Keratinocyte (primary cell): ENCODE data around the gene ERMP1. TPM values are rescaled to one million over a fixed set of nuclear protein-coding genes. Genes with fewer than 3 reads are reported as not detected.

ENCODE experiments used
- DNase-seq: peaks from one replicate; pipeline ENCODE4 v3.0.0-alpha.2; 2011; ENCODE audit warnings: low read depth, missing footprints, low spot score
- FAIRE-seq: peaks from 2 replicates; lab custom pipeline; 2011; peaks lifted over from hg19 to GRCh38; lab: Jason Lieb, UNC
- H2AFZ ChIP-seq: 2 replicates; pipeline ENCODE4 v1.6.0; 2012; ENCODE audit warnings: low read length, control low read depth, inconsistent platforms; ENCODE audit not compliant: control insufficient read depth
- H3K27ac ChIP-seq: 2 replicates; pipeline ENCODE4 v1.5.1; 2011; ENCODE audit warnings: low read length; ENCODE audit not compliant: control insufficient read depth, insufficient read depth
- H3K27me3 ChIP-seq: 3 replicates; pipeline ENCODE4 v1.6.0; 2011; ENCODE audit warnings: low read length; ENCODE audit not compliant: control insufficient read depth, insufficient read depth; ENCODE audit errors: extremely low read depth
- H3K36me3 ChIP-seq, 2 experiments: 2 replicates in 1 of 2; 3 replicates in 1 of 2; pipeline ENCODE4 v1.5.1; 2011; ENCODE audit warnings: low read length in 2 of 2, mild to moderate bottlenecking in 1 of 2; ENCODE audit not compliant: control insufficient read depth in 2 of 2, insufficient read depth in 2 of 2; ENCODE audit errors: extremely low read depth in 1 of 2
- H3K4me1 ChIP-seq: 3 replicates; pipeline ENCODE4 v1.5.1; 2011; ENCODE audit warnings: low read length; ENCODE audit not compliant: control insufficient read depth, insufficient read depth; ENCODE audit errors: extremely low read depth
- H3K4me2 ChIP-seq: 3 replicates; pipeline ENCODE4 v1.6.0; 2011; ENCODE audit warnings: low read depth, low read length; ENCODE audit not compliant: control insufficient read depth, insufficient read depth; ENCODE audit errors: extremely low read depth
- H3K4me3 ChIP-seq, 3 experiments: fragments of 200-600 bp in 1 of 3; sonication (generic) in 1 of 3; 2 replicates in 2 of 3; 3 replicates in 1 of 3; pipeline ENCODE4 v1.5.1; 2011 to 2016; ENCODE audit warnings: low read length in 3 of 3, mild to moderate bottlenecking in 3 of 3, control low read depth in 2 of 3, inconsistent platforms in 1 of 3, low read depth in 1 of 3, mixed read lengths in 1 of 3, mixed run types in 1 of 3, moderate library complexity in 1 of 3; ENCODE audit not compliant: control insufficient read depth in 2 of 3, insufficient read depth in 2 of 3; ENCODE audit errors: extremely low read depth in 1 of 3
- H3K79me2 ChIP-seq: 2 replicates; pipeline ENCODE4 v1.6.0; 2012; ENCODE audit warnings: low read length; ENCODE audit not compliant: control insufficient read depth, insufficient read depth
- H3K9ac ChIP-seq: 3 replicates; pipeline ENCODE4 v1.6.0; 2011; ENCODE audit warnings: low read length; ENCODE audit not compliant: control insufficient read depth, insufficient read depth; ENCODE audit errors: extremely low read depth
- H3K9me1 ChIP-seq: 3 replicates; pipeline ENCODE4 v1.6.0; 2011; ENCODE audit warnings: low read length; ENCODE audit not compliant: control insufficient read depth, insufficient read depth; ENCODE audit errors: extremely low read depth
- H3K9me3 ChIP-seq: 2 replicates; pipeline ENCODE4 v1.5.1; 2012; ENCODE audit warnings: low read depth, low read length; ENCODE audit not compliant: control insufficient read depth
- H4K20me1 ChIP-seq: 3 replicates; pipeline ENCODE4 v1.6.0; 2011; ENCODE audit warnings: low read length; ENCODE audit not compliant: control insufficient read depth, insufficient read depth; ENCODE audit errors: extremely low read depth
- CTCF ChIP-seq, 3 experiments: IDR thresholded peaks in 1 of 3; conservative IDR thresholded peaks in 1 of 3; optimal IDR thresholded peaks in 1 of 3; 2 replicates in 2 of 3; 3 replicates in 1 of 3; pipeline versions ENCODE3 to v1.5.1; 2011; ENCODE audit warnings: low read length in 3 of 3, mild to moderate bottlenecking in 3 of 3, moderate library complexity in 2 of 3, control low read depth in 1 of 3, inconsistent platforms in 1 of 3; ENCODE audit not compliant: insufficient read depth in 2 of 3; ENCODE audit errors: extremely low read depth in 1 of 3
- EZH2 ChIP-seq: IDR thresholded peaks from one replicate; pipeline ENCODE4 v1.6.1; 2012; ENCODE audit warnings: inconsistent platforms, mild to moderate bottlenecking, low read length, moderate library complexity
- dilution Hi-C: fragments of 300-500 bp; cut with MboI; formaldehyde crosslinking; loops from one replicate; pipeline ENCODE4 v1.7.0; 2020; ENCODE audit warnings: low sequenced_read_pairs; ENCODE audit not compliant: extremely low pct_ligation_motif_present
- polyA plus RNA-seq, 5 experiments: library from polyadenylated mRNA; depleted of rRNA in 3 of 5; stranded (reverse) in 3 of 5; stranded (forward) in 1 of 5; unstranded in 1 of 5; fragments of >200 nt; gene quantifications; 1 replicate in 1 of 5; 2 replicates in 3 of 5; 3 replicates in 1 of 5; pipeline versions ENCODE4 v1.2.1 to v1.2.3, GENCODE V29; 2011 to 2012; ENCODE audit warnings: missing spikeins in 2 of 5, low read depth in 1 of 5, low replicate concordance in 1 of 5

The ERMP1 gene
- polyA plus RNA-seq, 1 donor (not counting 4 experiments of a cell fraction or from before 2014, with no cell fraction given) = 27.0 TPM

GRCh38 chr9:5879419-5880181 is 46.7 kb upstream of the ERMP1 start:
- Histone ChIP-seq H3K79me2 (no peaks in the 10 kb centered on the region), H3K9me1 (no peaks in the 10 kb centered on the region), H3K4me2 (peak overlapping the region; percentile 77), H4K20me1 (no peaks in the 10 kb centered on the region), H3K27me3 (no peaks in the 10 kb centered on the region), H3K27ac (peak overlapping the region; percentile 45), H3K4me1 (peaks cover 15% of the 10 kb centered on the region), H3K36me3 (no peaks in the 10 kb centered on the region), H3K9ac (peak overlapping the region; percentile 16), H3K4me3 (peak overlapping the region; percentile 2 to 44 (median 26)), H2AFZ (peak overlapping the region; percentile 36), H3K9me3 (peaks cover 3% of the 10 kb centered on the region)
- FAIRE-seq (peak; percentile 77), DNase-seq (peak; percentile 57)
- TF ChIP-seq CTCF (optimal IDR thresholded peaks at IDR 0.05 in 1 of 3, IDR thresholded peaks at IDR 0.05 in 1 of 3, conservative IDR thresholded peaks at IDR 0.05 in 1 of 3; ENCODE audit: extremely low read depth in 1 of 3, insufficient read depth in 2 of 3, low read length in 3 of 3) (no peak), EZH2 (no peak)
- dilution Hi-C loops = no loop called here

GRCh38 chr9:5876711-5877110 is 43.8 kb upstream of the ERMP1 start:
- no peaks in the 10 kb centered on the region for H3K9me1 ChIP-seq
- no peak overlapping the region for H3K4me2 ChIP-seq
- H3K27ac ChIP-seq = no peak overlapping the region
- H3K27me3 ChIP-seq = no peaks in the 10 kb centered on the region
- no peaks in the 10 kb centered on the region for H3K36me3 ChIP-seq
- H2AFZ ChIP-seq = no peak overlapping the region
- no peak overlapping the region for H3K4me3 ChIP-seq
- no peak for TF ChIP-seq CTCF (optimal IDR thresholded peaks at IDR 0.05 in 1 of 3, IDR thresholded peaks at IDR 0.05 in 1 of 3, conservative IDR thresholded peaks at IDR 0.05 in 1 of 3; ENCODE audit: extremely low read depth in 1 of 3, insufficient read depth in 2 of 3, low read length in 3 of 3)
- no peak for TF ChIP-seq EZH2
- peaks cover 6% of the 10 kb centered on the region for H3K4me1 ChIP-seq
- no peaks in the 10 kb centered on the region for H4K20me1 ChIP-seq
- no peaks in the 10 kb centered on the region for H3K79me2 ChIP-seq
- peaks cover 3% of the 10 kb centered on the region for H3K9me3 ChIP-seq
- no peak for FAIRE-seq
- dilution Hi-C loops = no loop called here
- no peak overlapping the region for H3K9ac ChIP-seq
- DNase-seq = no peak
